ENCODE results near the gene BRK1. TPM values are rescaled to one million over a fixed set of nuclear protein-coding genes. Genes with fewer than 3 reads are reported as not detected.

Gene BRK1
- total RNA-seq, 3 donors from 2014 or later = 71.7 to 118 (median 85.5) TPM

GRCh38 chr3:10136426-10137005, 21.0 kb downstream of the BRK1 start:
- no peak overlapping the region for H3K4me3 ChIP-seq
- no peaks in the 10 kb centered on the region for H3K36me3 ChIP-seq (ENCODE audit: low read depth)
- H3K9me3 ChIP-seq = no peaks in the 10 kb centered on the region
- H3K4me1 ChIP-seq (ENCODE audit: low read depth) = no peaks in the 10 kb centered on the region
- intact Hi-C loops (cut with DNase I, micrococcal nuclease) = no loop called here
- no peak for DNase-seq
- no peak for ATAC-seq
- no peak for TF ChIP-seq CTCF (IDR thresholded peaks at IDR 0.05)

GRCh38 chr3:10137178-10137577, 21.7 kb downstream of the BRK1 start:
- no peak for TF ChIP-seq CTCF (IDR thresholded peaks at IDR 0.05)
- DNase-seq = no peak

GRCh38 chr3:10140996-10141546, 25.6 kb downstream of the BRK1 start:
- no peaks in the 10 kb centered on the region for H3K36me3 ChIP-seq (ENCODE audit: low read depth)
- H3K9me3 ChIP-seq = no peaks in the 10 kb centered on the region
- intact Hi-C loops (cut with DNase I, micrococcal nuclease) = no loop called here
- ATAC-seq (no peak), DNase-seq (no peak)
- TF ChIP-seq CTCF (IDR thresholded peaks at IDR 0.05) = no peak
- peaks cover 15% of the 10 kb centered on the region for H3K4me1 ChIP-seq (ENCODE audit: low read depth)
- H3K4me3 ChIP-seq = no peak overlapping the region

More at GRCh38 chr3:10137178-10137577, 21.7 kb downstream of the BRK1 start:
- H3K9me3 ChIP-seq = no peaks in the 10 kb centered on the region
- no peaks in the 10 kb centered on the region for H3K4me1 ChIP-seq (ENCODE audit: low read depth)
- no peaks in the 10 kb centered on the region for H3K36me3 ChIP-seq (ENCODE audit: low read depth)
- intact Hi-C loops (cut with DNase I, micrococcal nuclease) = no loop called here
- ATAC-seq = no peak
- no peak overlapping the region for H3K4me3 ChIP-seq

GRCh38 chr3:10142707-10143560, 27.5 kb downstream of the BRK1 start:
- DNase-seq (peak in 2 of 3 donors; percentile 32 to 54), ATAC-seq (no peak)
- intact Hi-C loops (cut with DNase I, micrococcal nuclease) = no loop called here
- H3K9me3 ChIP-seq = no peaks in the 10 kb centered on the region
- H3K36me3 ChIP-seq (ENCODE audit: low read depth) = no peaks in the 10 kb centered on the region
- no peak for TF ChIP-seq CTCF (IDR thresholded peaks at IDR 0.05)
- H3K4me3 ChIP-seq = peak overlapping the region; percentile 38
- peaks cover 15% of the 10 kb centered on the region for H3K4me1 ChIP-seq (ENCODE audit: low read depth)

GRCh38 chr3:10145685-10146084, 30.2 kb downstream of the BRK1 start:
- Histone ChIP-seq H3K36me3 (ENCODE audit: low read depth) (peaks cover 3% of the 10 kb centered on the region), H3K9me3 (no peaks in the 10 kb centered on the region), H3K4me3 (no peak overlapping the region), H3K4me1 (ENCODE audit: low read depth) (peaks cover 15% of the 10 kb centered on the region)
- DNase-seq (no peak), ATAC-seq (no peak)
- TF ChIP-seq CTCF (IDR thresholded peaks at IDR 0.05) = no peak
- intact Hi-C loops (cut with DNase I, micrococcal nuclease) = no loop called here
